HG02981 (cell line): Measurements from ENCODE around the gene STON2.
"Not testable (repeated sequence)": the region's sequence is repeated elsewhere in the genome, so short reads cannot be mapped to it uniquely, and the experiment has no call there.

ENCODE experiments used
- ATAC-seq: cut with Tn5 transposase; IDR thresholded peaks from one replicate; pipeline ENCODE4 v1.9.1; 2021; ENCODE audit warnings: mild to moderate bottlenecking, moderate library complexity; ENCODE audit not compliant: unreplicated experiment

STON2 gene

GRCh38 chr14:81233615-81234014, 166.5 kb downstream of the STON2 start:
- ATAC-seq = no peak

DNA sequence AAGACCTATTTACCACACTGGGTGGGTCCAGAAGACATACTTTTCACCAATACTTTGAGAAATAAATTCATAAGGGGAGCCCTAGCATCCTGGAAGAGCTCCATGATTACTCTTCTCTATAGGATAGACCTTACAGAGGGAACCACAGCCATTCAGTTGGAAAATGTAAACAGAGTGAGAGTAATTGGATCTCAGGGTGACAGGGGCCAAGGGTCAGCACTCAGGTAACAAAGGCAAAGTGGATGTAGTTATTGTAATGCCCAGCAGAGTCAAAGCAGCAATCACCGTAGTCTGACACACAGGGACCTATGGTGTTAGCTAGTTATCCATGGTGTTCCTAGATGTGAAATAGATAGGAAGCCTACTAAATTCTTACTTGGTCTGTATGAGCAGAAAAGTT, 168.6 kb downstream of the STON2 start:
- no peak for ATAC-seq

DNA sequence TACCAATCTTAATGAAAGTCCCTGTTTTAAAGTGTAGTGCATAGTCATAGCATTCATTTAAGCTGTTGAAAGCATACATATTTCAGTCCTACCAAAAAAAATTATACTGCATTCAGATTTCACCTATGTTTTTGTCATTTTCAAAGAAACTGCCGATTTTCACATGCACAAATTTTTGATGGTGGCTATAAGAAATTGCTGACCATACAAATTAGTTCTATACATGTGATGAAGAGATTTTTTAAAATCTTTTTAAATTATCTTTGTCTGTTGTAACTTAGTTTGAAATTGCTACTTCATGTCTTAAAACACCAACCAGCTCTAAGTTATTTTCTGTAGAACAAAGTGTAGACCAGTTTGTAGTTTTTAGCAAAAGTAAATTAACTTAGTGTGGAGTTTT, 175.9 kb downstream of the STON2 start:
- ATAC-seq = no peak

DNA sequence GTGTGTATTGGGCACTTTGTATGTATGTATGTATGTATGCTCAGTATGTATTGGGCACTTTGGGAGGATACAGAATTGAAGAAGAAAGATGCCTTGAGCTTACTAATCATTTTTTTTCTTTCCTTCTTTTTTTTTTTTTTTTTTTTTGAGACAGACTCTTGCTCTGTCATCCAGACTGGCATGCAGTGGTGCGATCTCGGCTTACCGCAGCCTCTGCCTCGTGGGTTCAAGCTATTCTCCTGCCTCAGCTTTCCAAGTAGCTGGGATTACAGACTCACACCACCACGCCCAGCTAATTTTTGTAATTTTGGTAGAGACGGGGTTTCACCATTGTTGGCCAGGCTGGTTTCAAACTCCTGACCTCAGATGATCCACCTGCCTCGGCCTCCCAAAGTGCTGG, 176.3 kb downstream of the STON2 start:
- ATAC-seq = not testable (repeated sequence)

DNA sequence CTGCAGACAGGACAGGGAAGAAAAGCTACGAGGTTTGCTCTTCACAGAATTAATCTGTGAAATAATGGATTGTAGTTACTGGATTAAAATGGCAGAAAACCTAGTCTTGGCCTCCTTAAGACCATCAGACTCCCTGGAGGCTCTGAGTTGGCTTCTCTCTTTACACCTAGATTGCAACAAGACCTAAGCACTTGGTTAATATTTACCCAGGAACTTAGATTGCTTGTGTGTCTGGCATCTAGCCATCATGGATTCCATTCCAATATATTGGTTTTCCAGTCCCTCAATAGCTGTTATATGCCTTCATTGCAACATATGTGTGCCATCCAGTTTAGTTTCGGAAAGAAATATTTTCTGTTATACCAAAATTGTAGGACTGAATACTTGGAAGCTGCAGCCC, 177.4 kb downstream of the STON2 start:
- no peak for ATAC-seq

GRCh38 chr14:81222126-81222525, 178.0 kb downstream of the STON2 start:
- no peak for ATAC-seq

DNA sequence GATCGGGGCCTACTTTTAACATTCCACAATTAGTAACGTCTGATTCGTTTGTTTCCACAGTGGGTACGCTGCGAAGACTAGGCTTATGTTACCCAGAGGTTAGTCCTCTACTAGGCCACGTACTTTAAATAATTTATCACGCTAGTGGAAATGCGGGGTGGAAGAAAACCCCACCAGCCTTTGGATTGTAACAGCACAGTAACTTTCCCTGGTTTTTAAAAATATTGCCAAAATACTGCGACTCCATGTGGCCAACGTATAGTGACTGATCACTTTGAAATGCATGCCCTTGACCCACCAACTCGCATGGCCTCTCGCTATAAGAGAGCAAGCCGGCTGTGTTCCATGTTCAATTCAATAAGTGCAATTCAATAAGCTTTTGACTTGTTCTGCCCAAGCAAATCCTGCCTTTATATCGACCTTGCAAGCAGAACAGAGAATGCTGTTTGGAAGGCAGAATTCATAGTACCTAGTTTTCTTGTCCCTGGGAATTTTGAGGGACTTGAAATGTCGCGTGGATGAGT, 178.5 kb downstream of the STON2 start:
- ATAC-seq = no peak

DNA sequence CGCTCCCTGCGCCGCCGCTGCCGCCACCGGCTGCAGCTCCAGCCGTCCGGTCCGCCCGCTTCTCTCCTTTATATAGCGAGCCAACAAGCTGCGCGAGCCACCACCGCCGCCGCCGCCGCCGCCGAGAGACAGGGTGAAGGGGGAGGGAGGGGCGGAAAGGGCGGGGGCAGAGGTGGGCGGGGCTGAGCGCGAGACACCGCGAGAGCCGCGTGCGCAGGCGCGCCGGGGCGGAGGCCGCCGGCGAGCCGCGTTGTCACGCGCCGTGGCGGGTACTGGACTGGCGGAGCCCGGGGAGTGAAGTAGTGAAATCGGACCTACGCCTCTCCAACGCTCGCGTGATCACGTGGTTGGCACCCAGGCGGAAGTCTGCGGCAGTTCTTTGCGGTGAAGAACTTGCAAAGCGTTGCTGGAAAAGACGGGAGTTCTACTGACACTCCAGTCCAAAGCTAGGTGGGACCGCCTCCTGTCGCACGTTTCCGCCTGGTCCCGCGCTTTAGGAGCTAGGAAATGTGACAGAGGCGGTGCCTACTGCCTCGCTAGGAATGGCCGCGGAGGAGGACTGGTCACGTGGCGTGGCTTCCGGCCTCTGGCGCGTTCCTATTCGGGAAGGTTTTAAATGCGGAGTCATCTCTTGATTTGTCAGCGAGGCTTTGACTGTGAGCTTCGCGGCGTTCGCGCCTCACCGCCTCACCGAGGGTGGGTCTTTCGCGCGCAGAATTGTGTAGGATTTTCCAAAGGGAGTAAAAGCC, 179.1 kb downstream of the STON2 start, which contains the start of gene GTF2A1:
Gene GTF2A1 (minus strand): TSS at position 130 of the 749 bp plus-strand sequence. CDS start 441 bp downstream, outside the sequence.
- ATAC-seq = peak; percentile 73

- ATAC-seq = no peak
These were observed 179.6 kb downstream of the STON2 start for GRCh38 chr14:81220580-81220829.

DNA sequence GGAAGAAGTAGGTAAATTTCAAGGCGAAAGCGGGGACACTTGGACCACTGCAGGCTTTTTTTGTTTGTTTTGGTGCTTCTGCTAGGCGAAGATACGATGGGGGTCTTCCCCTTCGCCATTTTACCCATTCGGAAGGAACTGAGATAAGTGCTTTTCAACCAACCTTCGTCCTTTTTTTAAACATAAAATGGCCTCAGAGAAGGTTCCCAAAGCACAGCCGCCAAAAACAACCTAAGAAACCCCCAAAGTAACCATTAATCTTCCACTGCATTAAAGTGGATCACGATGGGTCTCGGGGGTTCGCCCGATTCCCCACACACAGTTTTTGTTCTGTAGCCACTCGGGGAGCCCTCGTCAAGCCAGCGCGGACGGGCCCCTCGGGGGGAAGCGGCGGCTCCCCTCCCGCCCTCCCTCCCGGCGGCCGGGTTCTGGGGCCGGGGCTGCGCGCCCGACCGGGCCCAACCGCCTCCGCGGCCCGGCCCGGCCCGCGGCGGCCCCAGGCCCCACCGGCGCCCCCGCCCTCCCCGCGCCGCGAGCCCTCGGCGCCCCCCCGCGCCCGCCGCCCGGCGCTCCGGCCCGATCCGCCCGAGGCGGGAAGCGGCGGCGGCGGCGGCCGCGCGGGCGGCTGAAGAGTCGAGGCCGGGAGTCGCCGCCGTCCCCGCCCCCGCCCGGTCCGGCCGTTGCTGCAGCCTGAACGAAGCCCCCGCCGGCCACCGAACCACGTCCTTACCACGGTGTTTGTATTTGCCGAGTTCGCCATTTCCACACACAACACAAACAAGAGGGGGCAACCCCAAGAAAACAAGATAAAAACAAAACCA, 180.2 kb downstream of the STON2 start:
- no peak for ATAC-seq

- peak; percentile 58 for ATAC-seq
These were observed 180.8 kb downstream of the STON2 start for GRCh38 chr14:81219210-81219758.

GRCh38 chr14:81211844-81212243, 188.3 kb downstream of the STON2 start:
- peak; percentile 84 for ATAC-seq
